Measurements from ENCODE around the gene TBX5.
"Not testable (repeated sequence)": the region's sequence is repeated elsewhere in the genome, so short reads cannot be mapped to it uniquely, and the experiment has no call there.

TBX5 gene

DNA sequence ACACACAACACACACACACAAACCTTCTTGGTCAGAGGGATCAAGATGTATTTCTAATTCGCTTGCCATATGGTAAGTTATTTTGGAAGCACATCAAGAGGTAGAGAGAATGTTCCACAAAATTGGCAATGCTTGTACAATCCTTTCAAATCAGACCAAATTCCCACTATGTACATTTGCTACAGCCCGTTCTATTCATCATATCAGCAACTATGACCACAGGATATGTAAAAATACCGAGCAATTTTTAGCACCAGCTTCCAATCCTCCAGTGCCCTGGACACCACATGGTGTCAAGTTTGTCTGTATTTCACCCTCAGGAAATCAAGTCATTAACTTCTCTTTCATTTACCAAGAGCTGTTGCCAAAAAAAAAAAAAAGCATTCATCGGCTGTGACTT, 21.2 kb downstream of the TBX5 start:
- no peak for DNase-seq (ENCODE audit: low read depth in 1 of 2, low spot score in 1 of 2)

- DNase-seq (ENCODE audit: low read depth in 1 of 2, low spot score in 1 of 2), result no peak
Measured at GRCh38 chr12:114381177-114381576, 24.8 kb downstream of the TBX5 start.

DNA sequence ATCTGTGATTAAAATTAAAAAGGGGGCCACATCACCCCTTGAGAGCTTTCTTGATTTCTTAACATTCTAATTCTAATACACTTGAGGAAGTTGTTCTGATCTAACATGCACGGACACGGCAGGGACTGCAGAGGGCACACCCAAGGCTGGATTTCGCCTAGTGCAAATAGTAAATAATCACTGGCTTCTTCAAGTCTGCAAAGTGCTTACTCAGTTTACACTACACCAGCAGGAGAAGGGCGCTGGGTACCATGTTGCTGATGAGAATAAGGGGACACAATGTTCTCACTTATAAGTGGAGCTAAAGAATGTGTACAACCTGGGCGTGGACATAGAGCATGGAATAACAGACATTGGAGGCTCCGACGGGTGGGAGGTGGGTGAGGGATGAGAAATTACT, 34.2 kb downstream of the TBX5 start:
- DNase-seq (ENCODE audit: low read depth in 1 of 2, low spot score in 1 of 2), result no peak

DNA sequence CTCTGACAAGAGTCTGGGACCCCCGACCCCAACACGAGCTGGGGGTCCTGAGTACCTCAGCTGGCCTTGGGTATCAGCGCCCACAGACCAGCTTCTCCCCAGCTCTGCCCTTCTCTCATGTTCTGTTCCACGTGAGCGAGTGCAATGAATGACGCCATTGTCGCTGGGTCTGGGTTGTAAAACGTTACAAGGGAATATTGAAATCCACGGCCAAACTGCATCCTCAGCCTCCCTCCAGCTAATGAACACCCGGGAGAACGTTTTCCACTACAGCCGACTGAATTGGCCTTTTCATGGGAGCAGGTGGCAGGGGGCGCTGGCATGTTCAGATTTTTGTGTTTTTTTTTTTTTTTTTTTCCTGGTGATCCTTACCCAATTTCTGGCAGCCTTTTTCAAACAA, 34.7 kb downstream of the TBX5 start:
- no peak for DNase-seq (ENCODE audit: low read depth in 1 of 2, low spot score in 1 of 2)

DNA sequence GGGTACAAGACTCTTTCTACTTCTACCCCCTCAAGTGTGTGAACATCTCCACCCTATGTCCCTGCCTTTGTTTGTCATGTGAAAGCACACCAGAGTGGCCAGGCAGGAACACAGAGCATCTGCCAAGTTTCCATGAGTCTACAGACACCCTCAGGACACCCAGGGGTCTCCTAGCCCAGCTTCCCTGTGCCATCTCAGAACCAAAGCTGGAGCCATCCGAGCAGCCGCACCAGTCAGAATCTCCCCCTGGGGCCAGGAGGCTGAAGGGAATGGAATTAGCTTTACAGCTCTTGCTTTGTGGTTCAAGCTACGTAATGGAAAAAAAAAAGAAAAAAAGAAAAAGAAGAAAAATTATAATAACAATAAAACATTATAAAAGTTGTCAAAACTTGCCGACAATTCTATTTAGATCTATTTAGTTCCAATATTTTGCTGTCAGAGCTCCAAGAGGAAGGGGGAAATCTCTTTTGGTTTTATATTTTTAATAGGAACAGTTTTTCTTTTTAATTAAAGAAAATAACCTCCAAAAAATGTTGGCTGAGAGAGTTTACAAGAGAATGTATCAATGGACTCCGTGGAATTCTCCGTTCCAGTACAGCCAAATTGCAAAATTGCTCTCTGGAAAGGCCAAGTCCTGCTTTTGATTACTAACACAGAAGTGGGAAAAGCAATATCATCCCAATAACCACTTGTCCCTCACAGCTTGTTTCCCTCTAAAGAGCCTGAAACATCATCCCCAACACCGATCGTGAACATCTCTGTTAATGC, 37.1 kb downstream of the TBX5 start:
- DNase-seq (ENCODE audit: low read depth in 1 of 2, low spot score in 1 of 2), result no peak

- DNase-seq (ENCODE audit: low read depth in 1 of 2, low spot score in 1 of 2), result no peak
Measured at GRCh38 chr12:114361992-114362391, 44.0 kb downstream of the TBX5 start.

DNA sequence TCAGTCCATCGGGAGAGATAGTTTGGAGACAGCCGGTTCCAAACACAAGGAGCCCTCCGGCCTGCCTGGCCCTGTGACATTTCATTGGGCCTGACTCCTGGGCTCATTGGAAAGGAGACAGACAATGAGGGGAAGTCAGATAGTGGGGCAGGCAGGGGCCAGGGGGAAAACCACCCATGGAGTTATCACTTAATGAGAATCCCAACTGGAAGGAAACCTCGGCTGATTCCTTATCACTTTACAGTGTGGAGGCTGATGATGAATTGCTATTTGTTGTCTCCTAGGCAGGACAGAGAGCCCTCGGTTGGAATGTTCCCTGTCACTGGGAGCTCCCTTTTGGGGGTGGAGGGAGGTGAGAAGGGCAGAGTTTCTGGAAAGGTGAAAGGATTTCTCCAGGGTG, 44.4 kb downstream of the TBX5 start:
- no peak for DNase-seq (ENCODE audit: low read depth in 1 of 2, low spot score in 1 of 2)

DNA sequence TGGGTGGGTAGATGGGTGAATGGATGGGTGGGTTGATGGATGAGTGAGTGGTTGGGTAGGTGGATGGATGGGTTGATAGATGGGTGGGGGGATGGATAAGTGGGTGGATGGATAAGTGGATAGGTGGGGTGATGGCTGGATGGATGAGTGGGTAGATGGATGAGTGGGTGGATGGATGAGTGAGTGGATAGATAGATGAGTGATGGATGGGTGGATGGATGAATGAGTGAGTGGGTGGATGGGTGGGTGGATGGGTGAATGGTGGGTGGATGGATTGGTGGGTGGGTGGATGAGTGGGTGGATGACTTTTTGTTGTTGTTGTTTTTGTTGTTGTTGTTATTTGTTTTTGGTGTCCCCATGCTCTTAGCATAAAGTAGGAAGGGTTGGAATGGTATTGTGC, 45.5 kb downstream of the TBX5 start:
- DNase-seq (ENCODE audit: low read depth in 1 of 2, low spot score in 1 of 2), result no peak

- no peak for DNase-seq (ENCODE audit: low read depth in 1 of 2, low spot score in 1 of 2)
Measured at GRCh38 chr12:114355389-114356088, 50.4 kb downstream of the TBX5 start.

DNA sequence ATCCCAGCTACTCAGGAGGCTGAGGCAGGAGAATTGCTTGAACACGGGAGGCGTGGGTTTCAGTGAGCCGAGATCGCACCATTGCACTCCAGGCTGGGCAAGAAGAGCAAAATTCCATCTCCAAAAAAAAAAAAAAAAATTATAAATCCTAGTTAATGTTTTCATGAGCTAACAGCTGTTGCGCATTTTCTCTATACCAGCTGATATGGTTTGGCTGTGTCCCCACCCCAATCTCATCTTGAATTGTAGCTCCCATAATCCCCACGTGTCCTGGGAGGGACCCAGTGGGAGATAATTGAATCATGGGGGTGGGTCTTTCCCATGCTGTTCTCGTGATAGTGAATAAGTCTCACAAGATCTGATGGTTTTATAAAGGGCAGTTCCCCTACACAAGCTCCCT, 56.7 kb downstream of the TBX5 start:
- not testable (repeated sequence) for DNase-seq (ENCODE audit: low read depth in 1 of 2, low spot score in 1 of 2)

DNA sequence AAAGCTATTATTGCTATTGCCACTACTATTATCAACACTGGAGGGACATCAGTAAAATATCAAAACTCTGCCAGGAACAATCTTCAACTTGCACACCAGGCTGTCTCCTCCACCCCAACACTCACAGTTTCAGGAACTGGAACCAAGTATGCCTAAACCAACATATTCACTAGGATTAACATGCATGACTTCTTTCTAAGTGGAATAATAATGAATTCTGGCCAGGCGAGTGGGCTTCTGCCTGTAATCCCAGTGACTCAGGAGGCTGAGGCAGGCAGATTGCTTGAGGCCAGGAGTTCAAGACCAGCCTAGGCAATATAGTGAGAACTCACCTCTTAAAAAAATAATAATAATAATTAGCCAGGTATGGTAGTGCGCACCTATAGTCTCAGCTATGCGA, 58.1 kb downstream of the TBX5 start:
- no peak for DNase-seq (ENCODE audit: low read depth in 1 of 2, low spot score in 1 of 2)

DNA sequence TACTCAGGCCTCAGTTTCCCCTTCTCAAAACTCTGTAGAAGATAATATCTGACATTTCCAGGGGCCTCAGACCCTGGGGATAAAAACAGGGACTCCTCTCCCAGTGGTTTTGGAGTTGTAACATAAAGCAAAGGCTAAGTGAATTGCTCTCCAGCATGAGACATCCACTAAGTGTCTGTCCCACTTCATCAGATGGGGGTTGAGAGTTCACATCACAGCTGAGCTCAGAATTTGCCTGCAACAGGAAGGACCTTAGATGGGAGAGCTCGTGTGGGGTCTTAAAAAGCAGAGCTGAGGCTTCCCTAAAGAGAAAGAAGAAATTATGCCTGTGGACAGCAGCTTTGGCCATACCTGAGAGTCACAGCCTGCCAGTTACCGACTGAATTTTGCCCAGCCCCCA, 61.1 kb downstream of the TBX5 start:
- DNase-seq (ENCODE audit: low read depth in 1 of 2, low spot score in 1 of 2), result no peak

- DNase-seq (ENCODE audit: low read depth in 1 of 2, low spot score in 1 of 2), result no peak
Measured at GRCh38 chr12:114344303-114344663, 61.7 kb downstream of the TBX5 start.

DNA sequence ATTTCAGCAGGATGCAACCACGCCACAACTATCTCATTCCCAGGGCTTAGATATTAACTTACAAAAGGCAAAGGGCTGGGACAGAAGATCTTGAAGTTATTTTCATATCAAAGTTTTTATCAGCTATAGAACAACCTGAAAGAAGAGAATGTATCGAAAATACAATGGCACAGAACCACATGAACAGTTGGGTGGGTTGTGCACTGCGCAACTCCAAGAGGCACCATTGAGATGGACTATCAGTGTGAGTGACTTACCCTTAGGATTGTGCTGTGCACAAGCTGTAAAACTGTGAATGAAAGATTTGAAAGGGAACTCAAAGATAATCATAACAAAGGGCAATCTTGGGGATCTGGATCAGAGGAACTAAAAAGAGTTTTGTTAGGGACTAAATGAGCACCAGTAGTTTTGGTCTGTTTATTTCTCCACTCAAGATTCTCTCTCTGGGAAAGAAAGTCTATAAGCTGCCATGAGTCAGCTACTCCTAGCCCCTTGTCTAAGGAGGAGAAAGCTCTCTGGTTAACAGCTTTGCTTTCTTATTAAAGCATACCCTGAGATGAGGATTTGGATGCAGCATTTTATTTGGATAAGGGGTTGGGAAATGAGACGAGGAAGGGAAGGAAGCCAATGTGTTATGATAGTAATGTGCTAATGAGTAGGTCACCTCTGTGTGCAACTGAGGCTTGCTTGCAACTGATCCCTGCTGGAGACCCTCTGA, 62.2 kb downstream of the TBX5 start:
- DNase-seq (ENCODE audit: low read depth in 1 of 2, low spot score in 1 of 2), result no peak

- no peak for DNase-seq (ENCODE audit: low read depth in 1 of 2, low spot score in 1 of 2)
Measured at GRCh38 chr12:114342656-114343055, 63.3 kb downstream of the TBX5 start.

- no peak for DNase-seq (ENCODE audit: low read depth in 1 of 2, low spot score in 1 of 2)
Measured at GRCh38 chr12:114341635-114342034, 64.3 kb downstream of the TBX5 start.

- DNase-seq (ENCODE audit: low read depth in 1 of 2, low spot score in 1 of 2), result no peak
Measured at GRCh38 chr12:114340231-114340630, 65.7 kb downstream of the TBX5 start.

- no peak for DNase-seq (ENCODE audit: low read depth in 1 of 2, low spot score in 1 of 2)
Measured at GRCh38 chr12:114339626-114340025, 66.3 kb downstream of the TBX5 start.

GRCh38 chr12:114335607-114336006, 70.3 kb downstream of the TBX5 start:
- no peak for DNase-seq (ENCODE audit: low read depth in 1 of 2, low spot score in 1 of 2)

GRCh38 chr12:114334395-114334794, 71.5 kb downstream of the TBX5 start:
- DNase-seq (ENCODE audit: low read depth in 1 of 2, low spot score in 1 of 2), result no peak

DNA sequence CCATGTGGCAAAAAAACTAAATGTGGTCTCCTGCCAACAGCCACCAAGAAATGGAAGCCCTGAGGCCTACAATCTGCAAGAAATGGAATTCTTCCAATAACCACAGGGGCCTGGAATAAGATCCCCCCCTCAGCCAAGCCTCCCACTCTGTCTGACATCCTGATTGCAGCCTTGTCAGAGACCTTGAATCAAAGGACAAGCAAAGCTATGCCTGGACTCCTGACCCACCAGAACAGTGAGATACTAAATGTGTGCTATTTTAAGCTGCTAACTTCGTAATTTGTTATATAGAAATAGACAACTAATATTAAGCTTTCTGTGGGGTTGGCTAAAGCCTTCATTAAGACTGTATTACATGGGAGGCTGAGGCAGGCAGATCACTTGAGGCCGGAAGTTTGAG, 77.7 kb downstream of the TBX5 start:
- DNase-seq (ENCODE audit: low read depth in 1 of 2, low spot score in 1 of 2), result no peak

DNA sequence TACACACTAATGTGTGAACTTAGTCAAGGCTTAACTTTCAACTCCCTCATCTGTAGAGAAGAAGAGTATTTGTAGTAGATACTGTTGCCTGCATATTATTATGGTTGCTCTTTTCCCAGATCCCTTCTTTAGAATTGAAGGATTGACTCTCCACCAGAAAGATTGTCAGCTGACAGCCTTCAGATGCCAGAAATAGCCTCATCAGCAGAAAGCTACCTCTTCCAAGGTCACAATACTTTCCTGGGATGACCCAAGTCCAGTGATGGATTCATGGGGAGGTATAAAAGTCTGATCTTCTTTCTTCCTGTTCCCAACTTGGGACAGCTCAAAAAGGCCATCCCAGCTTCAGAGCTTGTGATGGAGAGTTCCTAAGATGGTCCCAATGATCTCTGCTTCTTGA, 78.2 kb downstream of the TBX5 start:
- DNase-seq (ENCODE audit: low read depth in 1 of 2, low spot score in 1 of 2), result no peak
